ENCODE data around the gene ALKBH6. TPM values are rescaled to one million over a fixed set of nuclear protein-coding genes. Genes with fewer than 3 reads are reported as not detected.

ALKBH6 gene
- total and polyA plus RNA-seq, 2 of the 8 experiments (the other 6 are each of a cell fraction or from before 2014, with no cell fraction given): 19.2 to 33.3 TPM

DNA sequence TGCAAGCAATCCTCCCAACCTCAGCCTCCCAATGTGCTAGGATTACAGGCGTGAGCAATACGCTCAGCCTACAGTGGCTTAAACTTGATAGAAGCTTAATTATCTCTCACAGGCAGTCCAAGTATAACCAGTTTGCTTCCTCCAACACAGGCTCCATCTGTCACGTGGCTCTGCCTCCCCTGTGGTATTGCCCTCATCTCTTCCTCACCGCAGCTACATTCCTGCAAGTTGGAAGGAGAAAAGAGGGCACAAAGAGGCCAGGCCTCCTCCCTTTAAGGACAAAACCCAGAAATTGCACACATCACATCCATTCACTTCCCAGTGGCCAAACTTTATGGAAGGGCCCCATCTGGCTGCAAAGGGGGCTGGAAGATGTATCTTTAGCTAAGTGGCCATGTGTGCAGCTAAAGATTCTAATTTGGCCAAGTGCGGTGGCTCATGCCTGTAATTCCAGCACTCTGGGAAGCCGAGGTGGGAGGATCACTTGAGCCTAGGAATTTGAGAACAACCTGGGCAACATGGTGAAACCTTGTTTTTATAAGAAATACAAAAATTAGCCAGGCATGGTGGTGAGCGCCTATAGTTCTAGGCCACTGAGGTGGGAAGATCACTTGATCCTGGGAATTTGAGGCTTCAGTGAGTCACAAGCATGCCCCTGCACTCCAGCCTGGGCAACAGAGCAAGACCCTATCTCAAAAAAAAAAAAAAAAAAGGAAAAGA, 22.1 kb downstream of the ALKBH6 start:
- H3K23me2 ChIP-seq (ENCODE audit: low read depth, low read length): peaks cover 10% of the 10 kb centered on the region; the same call in 1 of the 2 replicates
- TF ChIP-seq MAFK (IDR thresholded peaks at IDR 0.05; ENCODE audit: low read depth, low read length) (no peak), RFX5 (IDR thresholded peaks at IDR 0.05; ENCODE audit: borderline replicate concordance, low read depth, low read length) (no peak), RAD21 (IDR thresholded peaks at IDR 0.05 in 1 of 2, conservative IDR thresholded peaks at IDR 0.05 in 1 of 2; ENCODE audit: low read depth in 2 of 2, low read length in 2 of 2) (no peak), SRF (IDR thresholded peaks at IDR 0.05; ENCODE audit: low read depth, low read length) (no peak), TAF7 (optimal IDR thresholded peaks at IDR 0.05; ENCODE audit: borderline replicate concordance, low read depth, low read length) (no peak), POLR2A (IDR thresholded peaks at IDR 0.05; ENCODE audit: control extremely low read depth in 1 of 2, low read depth in 2 of 2, low read length in 2 of 2) (no peak), KDM1A (IDR thresholded peaks at IDR 0.05; ENCODE audit: borderline replicate concordance, low read length) (no peak), KDM5A (IDR thresholded peaks at IDR 0.05; ENCODE audit: low read length) (no peak), RNF2 (IDR thresholded peaks at IDR 0.05; ENCODE audit: borderline replicate concordance, low read depth, low read length, missing control alignments, poor library complexity, severe bottlenecking) (no peak)
- TF ChIP-seq, protein P1, sequence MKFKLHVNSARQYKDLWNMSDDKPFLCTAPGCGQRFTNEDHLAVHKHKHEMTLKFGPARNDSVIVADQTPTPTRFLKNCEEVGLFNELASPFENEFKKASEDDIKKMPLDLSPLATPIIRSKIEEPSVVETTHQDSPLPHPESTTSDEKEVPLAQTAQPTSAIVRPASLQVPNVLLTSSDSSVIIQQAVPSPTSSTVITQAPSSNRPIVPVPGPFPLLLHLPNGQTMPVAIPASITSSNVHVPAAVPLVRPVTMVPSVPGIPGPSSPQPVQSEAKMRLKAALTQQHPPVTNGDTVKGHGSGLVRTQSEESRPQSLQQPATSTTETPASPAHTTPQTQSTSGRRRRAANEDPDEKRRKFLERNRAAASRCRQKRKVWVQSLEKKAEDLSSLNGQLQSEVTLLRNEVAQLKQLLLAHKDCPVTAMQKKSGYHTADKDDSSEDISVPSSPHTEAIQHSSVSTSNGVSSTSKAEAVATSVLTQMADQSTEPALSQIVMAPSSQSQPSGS (IDR thresholded peaks at IDR 0.05; ENCODE audit: low read length): no peak

More for the DNA sequence above, 22.1 kb downstream of the ALKBH6 start:
- Histone ChIP-seq H3K4ac (replicated peaks; ENCODE audit: insufficient read length, low read depth, low read length) (no peak overlapping the region), H2AFZ (ENCODE audit: low read length) (no peak overlapping the region), H2AK5ac (ENCODE audit: low read depth, low read length) (no peak overlapping the region), H3K27me3 (replicated peaks in 1 of 4; ENCODE audit: control insufficient read depth in 3 of 4, extremely low read depth in 1 of 4, insufficient read depth in 3 of 4, low read length in 3 of 4) (no peaks in the 10 kb centered on the region), H3K18ac (ENCODE audit: extremely low read depth, low read length) (no peak overlapping the region), H2BK12ac (ENCODE audit: low read depth, low read length) (no peak overlapping the region), H4K91ac (replicated peaks; ENCODE audit: insufficient read length, low read length) (no peak overlapping the region), H2BK5ac (ENCODE audit: low read depth, low read length) (no peak overlapping the region), H3K14ac (ENCODE audit: insufficient read length) (no peak overlapping the region), H3K56ac (replicated peaks; ENCODE audit: insufficient read length, low read depth, low read length) (no peak overlapping the region), H3K36me3 (ENCODE audit: control insufficient read depth in 2 of 4, insufficient read depth in 4 of 4, low read length in 3 of 4) (no peaks in the 10 kb centered on the region), H3K23ac (ENCODE audit: insufficient read length) (no peak overlapping the region), H2BK20ac (ENCODE audit: low read length) (no peak overlapping the region), H2BK120ac (replicated peaks; ENCODE audit: low read depth, low read length) (no peak overlapping the region), H3K4me1 (replicated peaks in 1 of 4; ENCODE audit: control insufficient read depth in 3 of 4, insufficient read depth in 4 of 4, low read length in 3 of 4) (peaks cover 0 to 5% (median 1%) of the 10 kb centered on the region in 4 experiments; a peak in 4 of 7 replicates), H3K79me2 (ENCODE audit: control insufficient read depth in 1 of 2, insufficient read depth in 2 of 2, low read length in 2 of 2) (peaks cover 0 to 9% of the 10 kb centered on the region in 2 experiments; a peak in 2 of 4 replicates), H3K9ac (replicated peaks in 1 of 4; ENCODE audit: extremely low read depth in 1 of 4, low read depth in 3 of 4, low read length in 3 of 4) (no peak overlapping the region), H3K9me3 (ENCODE audit: insufficient read depth in 2 of 2, low read depth in 1 of 2, low read length in 1 of 2) (no peaks in the 10 kb centered on the region; a peak in 1 of 4 replicates), H2BK15ac (ENCODE audit: low read length) (no peak overlapping the region), H3K79me1 (ENCODE audit: low read depth, low read length) (peaks cover 11% of the 10 kb centered on the region), H3K4me2 (ENCODE audit: insufficient read depth in 1 of 2, low read depth in 2 of 2, low read length in 2 of 2) (no peak overlapping the region), H4K5ac (ENCODE audit: insufficient read length, low read depth, low read length) (no peak overlapping the region), H4K20me1 (replicated peaks in 1 of 2; ENCODE audit: control insufficient read depth in 1 of 2, insufficient read depth in 2 of 2, low read length in 2 of 2) (peaks cover 0 to 6% of the 10 kb centered on the region in 2 experiments), H4K8ac (ENCODE audit: extremely low read depth, insufficient read depth, low read length) (no peak overlapping the region), H3K4me3 (ENCODE audit: extremely low read depth in 1 of 4, insufficient read depth in 2 of 4, low read depth in 3 of 4, low read length in 4 of 4) (no peak overlapping the region), H3K27ac (ENCODE audit: low read depth, low read length) (no peak overlapping the region)
- FAIRE-seq (no peak), DNase-seq (ENCODE audit: low read depth in 1 of 2, low spot score in 2 of 2) (no peak)
- 85% methylated on average over 7 of the region's 7 CpGs; no CpG with 5 or more reads in 1 of the 2 experiments for WGBS, 2 experiments (ENCODE audit: extremely low coverage in 1 of 2, insufficient coverage in 1 of 2, insufficient read length in 1 of 2, insufficient replicate concordance in 2 of 2, low coverage in 1 of 2, low lambda C conversion rate in 2 of 2, missing lambda C conversion rate in 1 of 2)
- CTCF ChIA-PET (ENCODE audit: partially characterized antibody): interaction anchor here (0.5 to 1.6 kb wide), 5 partner anchors 11 to 64 kb away, joined by 3 read pairs; partner anchors contain the start of gene SYNE4
- POLR2A ChIA-PET (ENCODE audit: partially characterized antibody): interaction anchor here (1.0 to 1.3 kb wide), 2 partner anchors 15 to 28 kb away, joined by 3 read pairs; no protein-coding TSS in a partner anchor
